ENCODE results near the gene KCTD2. TPM values are rescaled to one million over a fixed set of nuclear protein-coding genes. Genes with fewer than 3 reads are reported as not detected.

Gene KCTD2
- total and polyA plus RNA-seq, 9 of the 15 experiments (the other 6 are each of a cell fraction or from before 2014, with no cell fraction given) = 1.7 to 32.9 (median 15.8) TPM

- TF ChIP-seq, protein P1, sequence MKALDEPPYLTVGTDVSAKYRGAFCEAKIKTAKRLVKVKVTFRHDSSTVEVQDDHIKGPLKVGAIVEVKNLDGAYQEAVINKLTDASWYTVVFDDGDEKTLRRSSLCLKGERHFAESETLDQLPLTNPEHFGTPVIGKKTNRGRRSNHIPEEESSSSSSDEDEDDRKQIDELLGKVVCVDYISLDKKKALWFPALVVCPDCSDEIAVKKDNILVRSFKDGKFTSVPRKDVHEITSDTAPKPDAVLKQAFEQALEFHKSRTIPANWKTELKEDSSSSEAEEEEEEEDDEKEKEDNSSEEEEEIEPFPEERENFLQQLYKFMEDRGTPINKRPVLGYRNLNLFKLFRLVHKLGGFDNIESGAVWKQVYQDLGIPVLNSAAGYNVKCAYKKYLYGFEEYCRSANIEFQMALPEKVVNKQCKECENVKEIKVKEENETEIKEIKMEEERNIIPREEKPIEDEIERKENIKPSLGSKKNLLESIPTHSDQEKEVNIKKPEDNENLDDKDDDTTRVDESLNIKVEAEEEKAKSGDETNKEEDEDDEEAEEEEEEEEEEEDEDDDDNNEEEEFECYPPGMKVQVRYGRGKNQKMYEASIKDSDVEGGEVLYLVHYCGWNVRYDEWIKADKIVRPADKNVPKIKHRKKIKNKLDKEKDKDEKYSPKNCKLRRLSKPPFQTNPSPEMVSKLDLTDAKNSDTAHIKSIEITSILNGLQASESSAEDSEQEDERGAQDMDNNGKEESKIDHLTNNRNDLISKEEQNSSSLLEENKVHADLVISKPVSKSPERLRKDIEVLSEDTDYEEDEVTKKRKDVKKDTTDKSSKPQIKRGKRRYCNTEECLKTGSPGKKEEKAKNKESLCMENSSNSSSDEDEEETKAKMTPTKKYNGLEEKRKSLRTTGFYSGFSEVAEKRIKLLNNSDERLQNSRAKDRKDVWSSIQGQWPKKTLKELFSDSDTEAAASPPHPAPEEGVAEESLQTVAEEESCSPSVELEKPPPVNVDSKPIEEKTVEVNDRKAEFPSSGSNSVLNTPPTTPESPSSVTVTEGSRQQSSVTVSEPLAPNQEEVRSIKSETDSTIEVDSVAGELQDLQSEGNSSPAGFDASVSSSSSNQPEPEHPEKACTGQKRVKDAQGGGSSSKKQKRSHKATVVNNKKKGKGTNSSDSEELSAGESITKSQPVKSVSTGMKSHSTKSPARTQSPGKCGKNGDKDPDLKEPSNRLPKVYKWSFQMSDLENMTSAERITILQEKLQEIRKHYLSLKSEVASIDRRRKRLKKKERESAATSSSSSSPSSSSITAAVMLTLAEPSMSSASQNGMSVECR (CRISPR knock-in tag; IDR thresholded peaks at IDR 0.05) = 0 out of 2 replicates have a peak, but pooled peaks have one; percentile 30
- TF ChIP-seq ZBTB34 (CRISPR knock-in tag; IDR thresholded peaks at IDR 0.05) (no peak), ZNF282 (CRISPR knock-in tag; IDR thresholded peaks at IDR 0.05) (no peak), TCF3 (CRISPR knock-in tag; IDR thresholded peaks at IDR 0.05) (no peak), NFIC (IDR thresholded peaks at IDR 0.05) (no peak), ZBTB43 (CRISPR knock-in tag; IDR thresholded peaks at IDR 0.05) (no peak), ELF1 (tag; IDR thresholded peaks at IDR 0.05) (no peak), CBX5 (IDR thresholded peaks at IDR 0.05; ENCODE audit: borderline replicate concordance, low read depth) (no peak), WHSC1 (IDR thresholded peaks at IDR 0.05; ENCODE audit: low read length) (no peak), ZFX (CRISPR knock-in tag; IDR thresholded peaks at IDR 0.05) (peak; percentile 44), KLF6 (CRISPR knock-in tag; IDR thresholded peaks at IDR 0.05; ENCODE audit: borderline replicate concordance) (no peak), BRCA1 (IDR thresholded peaks at IDR 0.05) (no peak), BRCA1 (CRISPR knock-in tag; IDR thresholded peaks at IDR 0.05) (0 out of 2 replicates have a peak, but pooled peaks have one; percentile 61), HNRNPUL1 (IDR thresholded peaks at IDR 0.05; ENCODE audit: low read length) (no peak), KLF16 (IDR thresholded peaks at IDR 0.05) (no peak), MLLT1 (IDR thresholded peaks at IDR 0.05) (no peak), HOXB6 (CRISPR knock-in tag; IDR thresholded peaks at IDR 0.05; ENCODE audit: borderline replicate concordance) (no peak), ZNF354B (CRISPR knock-in tag; IDR thresholded peaks at IDR 0.05) (no peak), ZBED1 (IDR thresholded peaks at IDR 0.05) (no peak), BMI1 (IDR thresholded peaks at IDR 0.05; ENCODE audit: low read length) (no peak), ARID1B (IDR thresholded peaks at IDR 0.05) (0 out of 2 replicates have a peak, but pooled peaks have one; percentile 8), SP1 (CRISPR knock-in tag; IDR thresholded peaks at IDR 0.05) (no peak), KDM5B (IDR thresholded peaks at IDR 0.05; ENCODE audit: insufficient replicate concordance, low read depth, low read length) (peak; percentile 46)
Measured at GRCh38 chr17:75047398-75048098, 523 bp downstream of the KCTD2 start (continued).
